Measurements from ENCODE around the gene WDSUB1.

Gene WDSUB1

GRCh38 chr2:159226608-159227385, 59.7 kb downstream of the WDSUB1 start:
- no peak for DNase-seq (ENCODE audit: low read depth)
- no peak overlapping the region for H3K4me3 ChIP-seq (ENCODE audit: low read depth, low read length)

DNA sequence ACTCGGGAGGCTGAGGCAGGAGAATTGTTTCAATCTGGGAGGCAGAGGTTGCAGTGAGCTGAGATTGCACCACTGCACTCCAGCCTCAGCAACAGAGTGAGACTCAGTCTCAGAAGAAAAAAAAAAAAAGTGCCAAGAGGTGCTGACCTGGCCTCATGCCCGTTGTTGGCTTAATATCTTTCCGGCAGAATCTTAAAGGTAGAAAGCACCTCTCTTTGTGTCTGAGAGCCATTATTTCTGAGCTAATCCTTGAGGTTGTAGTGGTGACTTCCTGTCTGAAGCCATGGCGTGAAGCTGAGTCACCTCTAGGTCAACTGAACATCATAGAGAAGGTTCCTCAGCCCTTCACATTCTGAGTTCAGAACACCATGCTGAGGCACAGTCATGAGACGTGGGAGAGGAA, 60.4 kb downstream of the WDSUB1 start:
- DNase-seq (ENCODE audit: low read depth): no peak
- no peak overlapping the region for H3K4me3 ChIP-seq (ENCODE audit: low read depth, low read length)

DNA sequence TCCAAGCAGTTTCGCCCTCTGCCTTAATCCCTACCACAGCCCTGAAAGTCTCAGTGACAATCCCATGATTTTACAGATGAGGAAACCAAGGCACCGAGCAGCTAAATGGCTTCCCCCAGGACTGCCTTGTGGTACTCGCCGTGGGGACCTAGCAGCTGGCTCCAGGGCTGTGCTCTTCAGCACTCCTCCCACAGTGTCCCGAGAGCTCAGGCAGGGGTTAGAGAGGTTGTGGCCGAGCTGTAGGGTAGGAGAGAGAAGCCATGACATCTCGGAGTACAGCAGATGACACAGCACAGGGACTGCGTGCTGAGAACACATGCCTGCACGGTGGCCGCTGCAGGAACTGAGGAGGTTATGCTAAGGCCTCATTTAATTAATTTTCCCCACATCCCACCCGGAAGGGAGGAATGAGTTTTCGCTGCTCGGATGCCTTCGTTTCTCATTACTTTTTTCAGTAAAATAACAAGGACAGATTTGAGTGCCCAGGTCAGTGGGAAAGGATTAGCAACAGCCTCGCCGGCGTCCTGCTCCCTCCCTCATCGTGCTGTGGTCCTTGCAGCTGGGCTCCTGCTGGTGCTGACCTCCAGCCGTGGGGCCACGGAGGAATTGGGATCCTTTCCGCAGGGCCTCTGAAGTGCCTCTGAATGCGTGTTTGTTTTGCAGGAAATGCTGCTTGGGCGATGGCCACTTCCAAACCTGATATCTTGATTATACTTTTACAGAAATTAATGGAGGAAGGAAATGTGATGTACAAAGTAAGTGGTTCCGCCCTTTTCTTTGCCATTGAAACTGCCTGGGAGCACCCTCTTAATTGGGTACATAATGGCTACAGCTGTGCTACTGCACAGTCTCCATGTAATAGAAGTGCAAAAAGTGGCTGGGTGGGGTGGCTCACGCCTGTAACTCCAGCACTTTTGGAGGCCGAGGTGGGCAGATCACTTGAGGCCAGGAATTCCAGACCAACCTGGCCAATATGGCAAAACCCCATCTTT, 61.2 kb downstream of the WDSUB1 start:
- H3K4me3 ChIP-seq (ENCODE audit: low read depth, low read length): no peak overlapping the region
- no peak for DNase-seq (ENCODE audit: low read depth)

GRCh38 chr2:159224061-159224813, 62.3 kb downstream of the WDSUB1 start:
- H3K4me3 ChIP-seq (ENCODE audit: low read depth, low read length): no peak overlapping the region
- no peak for DNase-seq (ENCODE audit: low read depth)

GRCh38 chr2:159219394-159219998, 67.0 kb downstream of the WDSUB1 start:
- no peak overlapping the region for H3K4me3 ChIP-seq (ENCODE audit: low read depth, low read length)
- no peak for DNase-seq (ENCODE audit: low read depth)

DNA sequence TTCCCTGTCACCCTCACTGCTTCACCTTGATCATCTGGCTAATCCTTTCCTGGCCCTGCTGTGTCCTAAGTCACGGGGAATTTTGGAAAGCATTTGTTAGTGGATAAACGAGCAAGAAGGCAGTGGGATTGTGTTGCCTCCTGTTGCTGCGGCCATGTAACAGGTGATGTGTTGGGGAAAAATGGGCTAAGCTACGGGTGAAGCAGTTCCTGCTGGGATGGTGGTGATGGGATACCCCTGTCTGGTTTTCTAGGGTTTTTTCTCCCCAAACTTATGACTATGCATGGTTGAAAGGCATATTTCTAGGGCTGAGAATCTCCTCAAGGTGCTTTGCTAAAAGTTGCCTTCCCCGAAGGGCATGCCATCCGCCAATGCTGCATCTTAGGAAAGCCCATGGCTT, 68.1 kb downstream of the WDSUB1 start:
- H3K4me3 ChIP-seq (ENCODE audit: low read depth, low read length): no peak overlapping the region
- DNase-seq (ENCODE audit: low read depth): no peak

DNA sequence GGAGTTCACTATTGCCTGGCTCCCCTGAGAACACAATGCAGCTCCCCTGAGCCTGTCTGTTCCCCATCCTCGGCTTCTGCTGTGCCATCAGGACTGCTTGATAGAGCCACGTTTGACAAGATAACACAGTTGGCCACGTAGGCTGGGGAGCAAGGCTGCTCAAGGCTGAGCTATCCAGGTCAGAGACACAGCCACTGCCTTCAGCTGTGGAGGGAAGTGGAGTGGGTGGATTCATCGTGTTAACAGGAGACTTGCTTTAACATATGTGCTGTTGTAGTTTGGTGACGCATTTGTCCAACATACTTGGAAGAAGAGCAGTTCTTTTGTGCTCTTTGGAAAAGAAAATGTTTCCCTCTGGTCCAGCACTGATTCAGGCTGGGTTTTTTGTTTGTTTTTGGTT, 68.8 kb downstream of the WDSUB1 start:
- no peak overlapping the region for H3K4me3 ChIP-seq (ENCODE audit: low read depth, low read length)
- DNase-seq (ENCODE audit: low read depth): no peak

- H3K4me3 ChIP-seq (ENCODE audit: low read depth, low read length): no peak overlapping the region
- no peak for DNase-seq (ENCODE audit: low read depth)
Measured at GRCh38 chr2:159215116-159215515, 71.4 kb downstream of the WDSUB1 start.

GRCh38 chr2:159214325-159214865, 72.1 kb downstream of the WDSUB1 start:
- no peak overlapping the region for H3K4me3 ChIP-seq (ENCODE audit: low read depth, low read length)
- no peak for DNase-seq (ENCODE audit: low read depth)

DNA sequence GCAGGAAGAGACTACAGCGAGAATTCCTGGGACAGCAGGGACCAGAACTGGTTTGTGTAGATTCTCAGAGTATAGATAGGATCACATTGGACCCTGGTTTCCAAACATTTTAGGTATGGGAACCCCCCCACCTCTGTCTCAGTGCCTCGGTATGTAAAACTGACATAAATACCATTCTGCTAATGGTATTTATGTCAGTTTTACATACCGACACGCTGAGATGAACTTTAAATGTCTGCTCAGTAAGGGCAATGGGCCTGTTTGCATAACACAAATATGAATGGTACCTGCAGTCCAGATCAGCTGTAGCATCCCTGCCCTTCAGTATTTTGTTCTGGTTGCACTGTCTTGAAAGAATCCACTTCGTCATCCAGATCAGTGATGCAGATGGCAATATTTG, 73.2 kb downstream of the WDSUB1 start:
- no peak overlapping the region for H3K4me3 ChIP-seq (ENCODE audit: low read depth, low read length)
- no peak for DNase-seq (ENCODE audit: low read depth)

- H3K4me3 ChIP-seq (ENCODE audit: low read depth, low read length): no peak overlapping the region
- no peak for DNase-seq (ENCODE audit: low read depth)
Measured at GRCh38 chr2:159211447-159212396, 74.8 kb downstream of the WDSUB1 start.

DNA sequence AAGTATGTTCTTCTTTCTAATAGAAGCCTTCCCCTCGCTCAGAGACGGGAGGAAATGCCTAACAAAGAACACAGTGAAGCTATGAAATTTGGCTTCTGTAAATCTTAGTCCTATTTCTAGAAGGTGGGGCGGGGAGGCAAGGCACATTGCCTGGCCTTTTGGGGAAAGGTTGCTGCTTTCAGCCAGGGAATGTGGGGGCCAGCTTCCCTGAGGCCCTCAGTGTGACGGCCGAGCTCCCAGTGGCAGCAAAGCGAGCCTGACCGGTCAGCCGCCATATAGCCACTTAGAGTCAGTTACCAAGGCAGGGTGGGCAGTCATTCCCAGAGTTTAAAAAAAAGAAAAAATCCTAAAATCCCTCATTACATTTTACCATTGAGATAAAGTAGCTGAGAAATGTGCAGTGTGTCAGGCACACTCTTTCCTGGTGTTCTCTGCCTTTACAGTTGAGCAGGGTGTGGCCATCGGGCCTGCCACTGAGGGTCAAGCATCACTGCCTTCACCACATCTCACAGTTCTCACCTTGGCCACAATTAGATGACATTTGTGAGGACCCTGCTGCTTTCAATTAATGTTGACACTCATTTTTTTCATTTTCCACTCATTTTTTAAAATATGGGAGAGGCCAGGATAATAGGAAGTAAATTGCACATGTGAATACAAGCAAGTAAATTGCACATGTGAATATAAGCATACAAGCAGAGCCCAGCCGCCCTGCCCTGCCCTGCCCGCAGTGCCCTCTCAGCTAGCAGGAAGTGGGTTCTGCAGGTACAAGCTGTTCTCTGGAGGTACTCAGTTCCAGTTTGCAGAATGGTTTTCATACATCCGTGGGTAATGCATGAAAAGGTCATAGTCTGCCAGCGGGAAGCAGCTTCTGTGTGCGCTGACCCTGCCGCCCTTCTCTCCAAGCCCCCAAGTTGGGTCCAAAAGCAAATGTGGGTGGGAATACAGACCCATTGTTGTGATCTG, 76.9 kb downstream of the WDSUB1 start:
- no peak overlapping the region for H3K4me3 ChIP-seq (ENCODE audit: low read depth, low read length)
- DNase-seq (ENCODE audit: low read depth): no peak

DNA sequence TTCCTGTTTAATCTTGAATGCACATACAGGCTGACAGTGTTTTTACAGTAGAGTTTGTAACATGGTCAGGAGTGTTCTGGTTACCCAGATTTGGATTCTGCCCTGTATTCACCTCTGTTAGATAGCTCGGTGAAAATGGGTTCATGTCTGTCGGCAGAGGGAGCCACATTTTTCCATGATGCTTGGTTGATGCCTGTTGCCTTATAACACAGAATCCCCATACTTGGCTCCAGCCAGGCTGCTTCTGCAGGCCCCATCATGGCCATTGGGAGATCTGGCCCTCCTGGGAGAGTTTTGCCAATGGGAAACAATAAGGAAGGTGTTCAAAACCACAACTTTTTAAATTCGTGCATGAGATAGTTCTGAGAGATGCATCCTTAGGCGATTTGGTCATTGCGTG, 78.1 kb downstream of the WDSUB1 start:
- DNase-seq (ENCODE audit: low read depth): no peak
- no peak overlapping the region for H3K4me3 ChIP-seq (ENCODE audit: low read depth, low read length)

GRCh38 chr2:159206736-159207380, 79.6 kb downstream of the WDSUB1 start:
- H3K4me3 ChIP-seq (ENCODE audit: low read depth, low read length): no peak overlapping the region
- DNase-seq (ENCODE audit: low read depth): no peak

DNA sequence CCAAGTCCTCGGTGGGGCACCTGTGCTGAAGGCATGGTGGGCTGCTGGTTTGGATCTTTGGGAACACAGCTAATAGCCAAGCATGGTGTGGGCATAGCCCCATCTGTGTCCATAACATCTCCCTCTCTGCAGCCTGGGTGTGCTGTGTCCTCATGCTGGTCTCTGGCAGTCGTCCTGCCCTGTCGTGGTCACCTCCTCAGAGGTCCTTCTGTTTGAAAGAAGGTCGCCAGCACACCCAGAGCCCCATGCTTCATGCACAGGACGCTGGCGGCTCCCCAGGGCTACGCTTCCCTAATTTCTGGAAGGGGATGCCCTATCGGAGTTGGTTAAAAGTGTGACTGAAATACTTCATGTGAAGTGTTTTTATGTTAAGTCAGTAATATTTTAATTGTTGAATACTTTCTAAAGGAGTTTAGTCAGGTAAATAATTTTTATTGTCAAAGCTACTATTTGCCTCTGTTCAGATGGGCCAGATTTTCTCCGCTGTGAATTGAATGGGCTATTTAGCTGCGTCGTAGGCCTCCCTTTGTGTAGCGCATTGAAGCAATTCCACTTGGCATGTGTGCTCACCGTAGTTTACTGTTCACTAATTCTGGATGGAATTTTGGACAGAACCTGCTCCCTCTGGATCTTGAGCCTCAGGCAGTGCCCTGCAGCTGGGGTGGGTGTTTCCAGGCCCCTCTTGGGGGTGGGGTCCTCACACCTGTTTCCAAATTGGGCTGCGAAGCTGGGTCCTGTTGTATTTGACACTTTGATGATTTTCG, 81.9 kb downstream of the WDSUB1 start:
- no peak for DNase-seq (ENCODE audit: low read depth)
- H3K4me3 ChIP-seq (ENCODE audit: low read depth, low read length): no peak overlapping the region

GRCh38 chr2:159202568-159203071, 83.9 kb downstream of the WDSUB1 start:
- no peak overlapping the region for H3K4me3 ChIP-seq (ENCODE audit: low read depth, low read length)
- DNase-seq (ENCODE audit: low read depth): peak; percentile 98
